GM21717 (cell line): ENCODE measurements around the gene CNGA4.
A peak's percentile ranks its signal among the peaks of the same experiment; 100 is the strongest.
"Not testable (repeated sequence)": the region's sequence is repeated elsewhere in the genome, so short reads cannot be mapped to it uniquely, and the experiment has no call there.

Source experiments
- ATAC-seq: cut with Tn5 transposase; IDR thresholded peaks from one replicate; pipeline ENCODE4 v1.9.1; 2021; ENCODE audit warnings: mild to moderate bottlenecking, moderate library complexity; ENCODE audit not compliant: unreplicated experiment

CNGA4 gene

DNA sequence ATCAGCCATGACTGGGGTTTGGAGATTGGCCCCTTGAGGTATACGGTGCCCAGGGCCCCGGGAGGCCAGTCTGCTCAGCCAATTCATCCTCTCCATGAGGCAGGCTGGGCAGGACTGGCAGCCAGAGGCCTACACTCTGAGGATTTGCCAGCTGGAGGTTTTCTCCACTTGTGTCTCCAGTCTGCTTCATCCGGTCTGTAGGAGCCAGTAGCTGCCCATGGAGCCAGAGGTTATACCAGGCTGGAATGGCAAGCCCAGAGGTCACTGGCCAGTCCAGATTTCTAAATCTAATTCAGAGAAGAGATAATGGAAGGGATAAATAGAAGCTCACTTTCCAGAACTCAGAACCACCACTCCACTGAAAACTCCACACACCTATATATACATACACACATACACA is 14.5 kb upstream of the CNGA4 start:
- no peak for ATAC-seq

DNA sequence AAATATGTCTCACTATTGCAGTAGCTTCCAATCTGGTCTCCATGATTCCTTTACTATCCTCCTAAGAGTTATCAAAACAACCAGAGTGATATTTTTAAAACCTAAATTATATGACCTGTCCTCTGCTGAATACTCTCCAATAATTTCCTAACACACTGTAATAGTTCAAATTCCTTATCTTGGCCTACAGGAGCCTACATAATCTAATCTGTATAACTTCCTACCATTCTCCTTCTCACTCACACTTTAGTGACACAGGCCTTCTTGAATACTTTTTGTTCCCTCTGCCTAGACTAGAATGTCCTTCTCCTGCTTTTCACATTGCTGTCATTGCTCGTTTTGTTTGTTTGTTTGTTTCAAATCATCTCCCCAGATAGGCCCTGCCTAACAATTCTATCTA is 13.9 kb upstream of the CNGA4 start:
- no peak for ATAC-seq

DNA sequence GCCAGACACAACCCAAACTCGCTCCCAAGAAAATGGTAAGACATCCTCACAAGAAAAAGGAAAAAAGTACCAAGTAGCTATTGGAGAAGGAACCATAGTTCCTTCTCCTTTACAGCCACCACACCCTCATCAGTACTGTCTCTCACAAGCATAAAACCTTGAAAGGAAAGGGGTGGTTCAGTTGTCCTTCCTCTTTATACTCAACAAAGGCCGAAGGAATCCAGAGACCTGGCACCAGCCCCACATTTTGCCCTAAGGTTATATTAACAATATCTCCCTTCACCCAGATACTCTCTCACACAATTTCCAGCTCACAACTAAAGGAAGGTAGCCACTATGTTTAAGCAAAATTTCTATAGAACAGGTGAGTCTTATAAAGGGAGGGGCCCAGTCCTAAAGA is 13.0 kb upstream of the CNGA4 start:
- ATAC-seq: no peak

DNA sequence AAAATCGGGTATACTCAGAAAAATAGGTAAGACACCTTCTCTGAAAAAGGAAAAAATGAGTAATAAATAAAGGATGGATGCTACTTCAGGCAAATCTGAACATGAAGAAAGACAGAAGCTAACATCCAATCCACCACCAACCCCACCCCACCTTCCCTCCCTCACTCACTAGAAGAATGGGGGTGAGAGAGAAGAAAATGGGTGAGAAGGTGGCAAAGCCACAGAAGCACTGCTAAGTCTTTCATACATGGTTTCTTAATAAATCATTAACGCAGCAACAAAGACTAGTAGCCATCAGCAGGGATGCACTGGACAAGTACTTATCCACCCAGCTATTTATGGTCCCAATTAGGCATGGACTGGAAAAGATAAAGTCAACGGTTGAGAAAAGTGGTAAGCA is 10.4 kb upstream of the CNGA4 start:
- ATAC-seq: no peak

DNA sequence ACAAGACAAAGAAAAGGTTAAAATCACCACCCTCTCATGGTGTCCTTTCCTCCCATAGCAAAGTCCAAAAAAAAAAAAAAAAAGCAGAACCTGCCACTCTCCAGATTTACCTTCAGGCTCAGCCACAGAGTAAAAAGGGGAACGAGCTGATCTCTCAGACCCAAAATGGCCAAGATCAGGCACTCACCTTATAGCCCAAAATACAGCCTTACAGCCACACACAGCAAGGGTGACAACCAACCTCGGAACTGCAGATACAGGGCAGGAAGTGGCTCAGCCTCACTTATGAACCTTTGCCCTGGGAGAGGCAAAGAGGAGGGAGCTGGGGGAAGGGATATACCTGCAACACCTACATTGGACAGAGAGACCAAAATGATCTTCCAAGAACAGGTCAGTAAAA is 9.0 kb upstream of the CNGA4 start:
- no peak for ATAC-seq

DNA sequence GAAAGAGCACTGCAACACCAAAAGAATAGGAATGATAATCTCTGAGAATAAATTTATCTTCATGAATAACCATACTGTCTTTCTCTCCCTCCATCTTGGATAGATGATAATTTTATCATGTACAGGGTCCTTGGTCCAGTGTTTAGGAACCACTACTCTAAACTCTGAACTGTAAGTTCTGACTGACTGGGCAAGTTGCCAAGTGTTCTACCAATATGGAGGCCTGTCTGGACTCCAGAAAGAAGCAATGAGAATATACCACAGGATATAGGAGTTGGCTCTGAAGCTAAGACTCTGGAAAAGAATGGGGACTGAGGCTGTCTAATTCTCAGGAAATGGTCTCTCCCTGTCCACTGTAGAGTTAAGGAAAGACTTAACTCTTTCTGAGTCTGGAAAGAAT is 6.0 kb upstream of the CNGA4 start:
- no peak for ATAC-seq

DNA sequence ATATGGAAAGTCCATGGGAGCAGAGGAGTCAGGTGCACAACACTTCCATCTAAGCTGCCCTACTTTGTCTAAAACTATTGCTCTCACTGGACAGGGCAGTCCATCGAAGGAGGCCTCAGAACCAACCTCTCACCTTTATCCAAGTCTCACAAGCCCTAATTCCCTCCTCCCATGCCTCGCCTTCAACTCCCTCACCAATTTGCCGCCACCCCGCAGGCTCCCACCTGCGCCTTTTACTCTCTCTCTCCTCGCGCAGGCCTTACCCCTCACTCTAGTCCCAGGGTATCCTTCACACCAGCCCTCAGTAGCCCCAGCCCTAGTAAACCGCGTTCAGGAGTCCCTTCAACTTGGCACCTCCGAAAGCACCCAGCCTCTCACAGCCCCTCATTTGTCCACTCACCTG is 4.9 kb upstream of the CNGA4 start:
- ATAC-seq: no peak

DNA sequence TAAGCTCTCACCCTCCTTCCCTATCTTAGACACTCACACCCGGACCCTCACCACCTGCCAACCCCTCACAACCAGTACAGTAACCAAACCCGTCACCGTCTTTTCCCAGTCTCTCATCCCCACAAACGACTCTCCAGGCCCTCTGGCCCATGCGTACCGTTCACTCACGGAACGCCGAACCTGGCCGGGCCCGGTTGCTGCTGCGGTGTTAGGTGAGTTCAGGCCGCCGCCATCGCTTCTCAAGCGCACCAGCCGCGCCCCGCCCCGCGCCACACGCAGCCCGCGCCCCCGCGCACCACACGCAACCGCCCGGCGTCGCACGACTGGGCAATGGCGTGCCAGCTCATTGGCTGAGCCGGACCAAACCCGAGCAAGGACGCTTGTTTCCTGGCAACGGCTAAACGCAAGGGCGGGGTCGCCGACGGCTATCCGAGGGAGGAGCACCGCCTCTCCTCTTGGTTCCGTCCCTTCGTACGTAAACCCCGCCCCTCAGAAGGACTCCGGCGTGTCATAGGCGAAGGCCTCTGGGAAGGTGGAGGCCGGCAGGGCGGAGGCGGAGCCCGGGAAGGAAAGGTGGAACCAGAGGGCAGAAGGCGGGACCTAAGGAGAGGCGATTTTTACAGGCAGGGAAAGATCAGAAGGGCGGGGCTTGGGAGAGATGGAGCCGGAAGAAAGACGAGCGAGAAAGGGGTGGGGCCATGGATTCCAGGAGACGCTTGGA is 4.3 kb upstream of the CNGA4 start, which contains the start of gene FHIP1B:
Gene FHIP1B, minus strand, starts transcription at position 250 of the 721 bp plus-strand sequence. CDS start 10,120 bp downstream, outside the sequence.
- peak; percentile 97 for ATAC-seq

DNA sequence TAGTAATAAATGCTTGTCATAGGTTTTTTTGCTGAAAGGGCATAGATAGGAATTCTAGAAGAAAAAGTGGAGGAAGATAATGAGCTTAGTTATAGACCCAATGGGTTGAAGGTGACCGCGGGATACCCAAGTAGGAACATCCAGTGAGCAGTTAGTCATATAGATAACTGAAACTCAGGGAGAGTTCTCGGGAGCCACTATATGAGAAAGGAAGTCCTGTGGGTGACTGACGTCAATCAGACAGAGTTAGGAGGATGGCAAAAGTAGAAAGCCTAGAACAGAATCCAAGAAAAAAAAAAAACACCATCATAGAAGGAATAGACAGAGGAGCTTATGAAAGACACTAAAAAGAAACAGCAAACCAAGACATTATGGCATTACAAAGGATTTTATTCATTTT is 1.6 kb upstream of the CNGA4 start:
- ATAC-seq: no peak

DNA sequence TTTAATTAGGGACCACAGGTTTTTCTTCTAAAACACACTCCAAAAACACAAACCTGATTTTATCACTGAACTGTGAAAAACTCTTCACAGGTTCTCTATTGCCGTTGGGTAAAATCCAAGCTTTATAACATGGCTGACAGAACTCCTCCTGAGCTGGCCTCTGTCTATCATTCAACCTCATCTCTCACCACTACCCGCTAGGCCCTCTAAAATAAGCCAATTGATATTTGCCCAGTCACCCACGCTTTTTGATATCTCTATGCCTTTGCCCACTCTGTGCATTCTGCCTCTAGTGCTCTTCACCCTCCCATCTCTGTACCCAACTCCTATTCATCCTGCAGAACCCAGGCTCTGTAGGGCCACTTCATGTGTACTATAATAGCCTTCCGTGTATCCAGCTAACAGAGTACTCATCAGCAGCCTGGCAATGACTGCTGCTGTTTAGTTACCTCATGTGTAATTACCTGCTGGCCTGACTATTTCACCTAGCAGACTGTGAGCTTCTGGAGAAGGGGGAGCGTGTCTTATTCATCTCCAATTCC is 1.1 kb upstream of the CNGA4 start:
- no peak for ATAC-seq

DNA sequence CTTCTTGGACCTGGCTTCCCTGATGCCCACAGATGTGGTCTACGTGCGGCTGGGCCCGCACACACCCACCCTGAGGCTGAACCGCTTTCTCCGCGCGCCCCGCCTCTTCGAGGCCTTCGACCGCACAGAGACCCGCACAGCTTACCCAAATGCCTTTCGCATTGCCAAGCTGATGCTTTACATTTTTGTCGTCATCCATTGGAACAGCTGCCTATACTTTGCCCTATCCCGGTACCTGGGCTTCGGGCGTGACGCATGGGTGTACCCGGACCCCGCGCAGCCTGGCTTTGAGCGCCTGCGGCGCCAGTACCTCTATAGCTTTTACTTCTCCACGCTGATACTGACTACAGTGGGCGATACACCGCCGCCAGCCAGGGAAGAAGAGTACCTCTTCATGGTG is 1.2 kb downstream of the CNGA4 start:
- no peak for ATAC-seq

DNA sequence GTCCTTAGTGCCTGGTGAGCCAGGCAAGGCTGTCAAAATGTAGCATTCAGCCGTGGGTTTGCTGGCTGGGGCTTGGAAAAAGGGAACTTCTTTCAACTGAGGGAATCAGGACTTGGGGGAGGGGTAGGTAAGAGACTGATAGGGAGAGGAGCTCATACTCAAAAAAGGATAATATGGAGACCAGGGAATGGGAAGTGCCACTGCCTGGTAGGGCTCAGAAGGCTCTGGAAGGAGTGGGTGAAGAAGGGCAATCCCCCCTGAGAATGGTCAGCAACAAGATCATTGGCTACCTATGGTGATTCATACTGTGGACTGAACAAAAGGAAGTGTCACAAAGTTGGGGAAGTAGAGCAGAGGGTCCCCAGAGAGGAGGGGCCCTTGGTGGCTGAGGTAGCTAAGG is 1.9 kb downstream of the CNGA4 start:
- ATAC-seq: no peak

DNA sequence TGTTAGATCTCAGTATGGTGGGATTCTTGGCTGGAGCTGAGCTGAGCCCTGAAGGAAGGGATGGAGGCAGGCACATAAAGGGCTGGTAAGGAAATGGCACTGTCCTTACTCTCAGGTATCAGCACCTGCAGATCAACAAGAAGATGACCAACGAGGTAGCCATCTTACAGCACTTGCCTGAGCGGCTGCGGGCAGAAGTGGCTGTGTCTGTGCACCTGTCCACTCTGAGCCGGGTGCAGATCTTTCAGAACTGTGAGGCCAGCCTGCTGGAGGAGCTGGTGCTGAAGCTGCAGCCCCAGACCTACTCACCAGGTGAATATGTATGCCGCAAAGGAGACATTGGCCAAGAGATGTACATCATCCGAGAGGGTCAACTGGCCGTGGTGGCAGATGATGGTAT is 2.4 kb downstream of the CNGA4 start:
- no peak for ATAC-seq

DNA sequence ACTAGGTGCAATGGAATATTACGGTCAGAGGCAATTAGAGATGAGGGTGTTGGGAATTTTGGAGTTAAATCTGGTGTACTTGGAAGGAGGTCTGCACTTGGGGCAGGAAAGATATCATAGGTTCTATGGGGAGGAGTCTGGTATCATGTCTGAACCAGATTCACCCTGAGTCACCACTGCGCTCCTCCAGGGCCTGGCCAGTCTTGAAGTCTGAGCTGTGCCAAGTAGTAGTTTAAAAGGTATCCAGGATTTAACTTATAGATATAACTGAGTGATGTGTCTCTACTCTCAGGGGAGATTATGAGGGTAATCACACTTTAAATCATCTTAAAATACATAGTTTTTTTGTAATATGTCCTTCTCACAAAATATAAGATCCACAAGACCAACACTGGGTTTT is 6.6 kb downstream of the CNGA4 start:
- ATAC-seq: no peak

DNA sequence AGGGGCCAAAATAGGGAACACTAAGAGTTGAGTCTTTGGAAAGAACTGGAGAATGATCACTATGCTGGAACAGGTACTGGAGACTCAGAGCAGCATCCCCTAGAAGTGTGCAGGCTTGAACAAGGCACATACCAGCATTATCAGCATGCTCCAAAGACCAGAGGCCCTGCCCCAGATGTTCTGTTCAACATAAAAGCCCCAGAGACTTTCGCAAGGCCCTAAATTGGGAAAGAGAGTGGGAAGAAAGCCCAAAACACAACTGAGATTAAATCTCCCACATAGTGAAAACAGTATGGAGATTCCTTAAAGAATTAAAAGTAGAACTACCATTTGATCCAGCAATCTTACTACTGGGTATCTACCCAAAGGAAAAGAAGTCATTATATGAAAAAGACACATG is 9.4 kb downstream of the CNGA4 start:
- ATAC-seq: no peak

DNA sequence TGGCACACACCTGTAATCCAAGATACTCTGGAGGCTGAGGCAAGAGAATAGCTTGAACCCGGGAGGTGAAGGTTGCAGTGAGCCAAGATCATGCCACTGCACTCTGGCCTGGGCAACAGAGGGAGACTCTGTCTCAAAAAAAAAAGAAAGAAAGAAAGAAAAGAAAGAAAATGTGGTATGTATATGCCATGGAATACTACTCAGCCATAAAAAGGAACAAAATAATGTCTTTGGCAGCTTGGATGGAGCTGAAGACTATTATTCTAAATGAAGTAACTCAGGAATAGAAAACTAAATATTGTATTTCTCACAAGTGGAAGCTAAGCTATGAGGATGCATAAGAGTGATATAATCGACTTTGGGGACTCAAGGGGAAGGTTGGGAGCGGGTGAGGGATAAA is 10.0 kb downstream of the CNGA4 start:
- not testable (repeated sequence) for ATAC-seq

DNA sequence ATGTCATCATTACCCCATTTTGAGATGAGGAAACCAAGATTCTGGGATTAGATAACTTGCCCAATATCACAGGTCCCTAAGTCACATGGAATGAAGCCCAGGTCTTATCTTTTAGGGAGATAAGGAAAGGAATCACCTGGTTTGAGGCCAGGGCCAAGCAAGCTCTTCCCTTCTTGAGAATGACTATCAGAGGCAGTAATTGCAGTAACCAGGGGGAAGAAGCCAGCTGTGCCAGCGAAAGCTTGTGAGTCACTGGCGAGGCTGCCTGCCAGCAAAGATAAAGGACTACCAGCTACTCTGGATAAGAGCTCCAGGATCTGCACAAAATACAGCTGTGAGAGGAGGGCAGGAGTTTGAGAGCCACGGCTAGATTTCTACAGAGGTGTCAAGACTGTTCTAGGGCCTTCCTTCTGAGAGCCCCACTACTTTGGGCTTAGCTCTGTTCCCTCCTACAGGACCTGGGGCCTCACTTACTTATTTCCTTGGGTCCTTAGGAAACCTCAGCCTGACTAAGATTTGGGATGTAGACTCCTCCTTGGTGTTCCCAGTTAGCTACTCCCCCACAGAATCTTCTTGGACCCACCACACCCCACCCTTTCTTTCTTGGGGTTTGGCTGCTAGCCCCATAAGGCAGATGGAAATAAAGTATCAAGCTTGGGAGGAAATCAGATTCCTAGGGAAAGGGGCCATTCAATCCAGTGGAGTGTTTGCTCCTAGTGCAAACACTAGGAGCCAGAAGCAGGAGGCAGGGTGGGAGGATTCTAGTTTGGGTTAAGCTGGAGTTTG is 11.1 kb downstream of the CNGA4 start:
- no peak for ATAC-seq

DNA sequence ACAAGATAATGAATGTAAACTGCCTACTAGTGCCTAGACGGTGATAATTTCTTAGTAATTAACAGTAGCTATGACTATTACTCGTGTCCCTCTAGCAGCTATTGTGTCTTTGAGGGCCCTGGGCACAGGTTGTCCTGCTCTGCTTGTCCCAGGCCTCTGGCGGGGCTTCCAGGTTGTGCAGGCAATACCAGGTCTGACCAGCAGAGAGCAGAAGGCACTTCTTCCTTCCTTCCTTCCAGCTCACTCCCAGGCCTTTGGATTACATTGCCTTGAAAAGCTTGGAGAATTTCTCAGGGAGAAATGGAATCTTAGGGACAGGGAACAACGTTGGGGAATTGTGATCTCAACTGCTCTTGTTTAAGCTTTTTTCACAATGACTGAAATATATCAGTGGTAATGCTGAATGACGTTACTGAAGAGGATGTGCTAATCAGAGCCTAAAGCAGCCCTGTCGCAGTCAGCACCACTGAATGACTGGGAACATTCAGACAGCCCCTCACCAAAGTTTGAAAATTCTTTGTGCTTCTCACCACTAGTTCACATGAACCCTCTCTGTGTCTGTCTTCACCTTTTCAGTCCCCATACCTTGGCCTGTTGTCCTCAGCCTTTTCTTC is 12.3 kb downstream of the CNGA4 start:
- peak; percentile 56 for ATAC-seq

DNA sequence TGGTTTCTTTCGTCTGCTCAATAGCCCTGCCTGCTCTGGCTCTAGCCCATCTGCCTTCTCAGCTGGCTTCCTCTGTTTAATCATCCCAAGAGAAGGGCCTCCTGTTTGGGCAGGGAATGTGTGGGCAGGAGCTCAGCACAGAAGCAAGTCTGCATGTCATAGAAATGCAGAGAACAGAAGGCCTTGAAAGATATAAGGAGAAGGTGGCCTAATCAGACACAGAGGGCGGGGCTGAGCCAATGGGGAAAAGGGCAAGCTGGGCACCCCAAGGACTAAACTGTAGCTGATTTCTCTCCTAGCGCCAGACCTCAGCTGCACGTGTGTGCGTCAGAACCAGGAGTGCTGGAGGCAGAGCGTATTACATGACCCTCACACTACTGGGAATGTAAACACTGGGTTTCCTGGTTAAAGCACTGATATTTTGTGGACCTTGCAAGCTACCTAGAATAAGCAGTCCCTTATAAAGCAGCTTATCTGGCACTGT is 13.1 kb downstream of the CNGA4 start:
- ATAC-seq: no peak

DNA sequence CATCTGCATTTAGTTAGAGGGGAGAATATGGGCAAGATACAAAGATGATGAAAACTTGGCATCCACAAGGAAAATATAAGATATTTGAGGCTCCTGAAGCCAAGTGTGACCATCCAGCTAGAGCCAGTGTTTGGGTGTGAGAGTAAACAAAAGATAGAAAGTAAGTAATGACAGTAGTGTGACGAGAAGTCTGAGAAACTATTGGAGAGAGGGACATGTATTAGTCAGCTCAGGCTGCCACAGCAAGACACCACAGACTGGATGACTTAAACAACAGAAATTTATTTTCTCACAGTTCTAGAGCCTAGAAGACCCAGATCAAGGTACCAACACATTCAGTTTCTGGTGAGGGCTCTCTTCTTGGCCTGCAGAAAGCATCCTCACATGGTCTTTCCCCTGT is 14.3 kb downstream of the CNGA4 start:
- peak; percentile 85 for ATAC-seq

DNA sequence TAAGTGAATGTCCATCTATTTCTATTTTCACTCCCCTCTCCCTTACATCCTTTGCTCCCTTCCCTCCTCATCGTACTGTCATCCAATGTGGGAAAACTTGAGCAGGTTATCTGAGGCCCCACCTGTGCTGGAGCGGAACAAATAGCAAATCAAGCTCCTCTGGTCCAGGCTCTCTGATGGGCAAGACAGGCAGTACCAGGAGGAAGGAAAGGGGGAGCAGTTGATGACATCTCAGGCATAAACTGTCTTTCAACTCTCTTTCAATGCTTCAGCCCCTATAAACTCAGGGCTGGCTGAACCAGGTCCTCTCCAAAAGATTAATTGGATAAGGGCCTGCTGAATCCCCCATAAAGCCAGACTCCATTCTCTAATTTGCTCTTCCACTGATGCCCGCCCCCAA is 19.3 kb downstream of the CNGA4 start:
- ATAC-seq: no peak
